Right atrium auricular region (tissue), 2 donors: ENCODE data around the gene CCDC157. TPM values are rescaled to one million over a fixed set of nuclear protein-coding genes. Genes with fewer than 3 reads are reported as not detected.

ENCODE experiments used
- DNase-seq: peaks from one replicate; pipeline ENCODE4 v3.0.0-alpha.2; 2019; ENCODE audit warnings: low spot score
- H3K27ac ChIP-seq, 2 donors: fragments of 200-600 bp; sonication (generic); 1 replicate in 1 of 2; 2 replicates in 1 of 2; pipeline ENCODE4 v1.5.1; 2016 to 2019
- H3K27me3 ChIP-seq, 2 donors: fragments of 200-600 bp; sonication (generic); one replicate each; pipeline versions ENCODE4 v1.5.1 to v1.6.0; 2017 to 2019
- H3K36me3 ChIP-seq: fragments of 200-600 bp; sonication (generic); one replicate; pipeline ENCODE4 v1.5.1; 2016
- H3K4me1 ChIP-seq, 2 donors: fragments of 200-600 bp; sonication (generic); one replicate each; pipeline versions ENCODE4 v1.5.1 to v1.6.0; 2017 to 2019
- H3K4me3 ChIP-seq, 2 donors: fragments of 200-600 bp; sonication (generic); 1 replicate in 1 of 2; 2 replicates in 1 of 2; pipeline ENCODE4 v1.5.1; 2017 to 2019; ENCODE audit warnings: mild to moderate bottlenecking in 1 of 2, moderate library complexity in 1 of 2
- H3K9me3 ChIP-seq, 2 donors: fragments of 200-600 bp; sonication (generic); one replicate each; pipeline ENCODE4 v1.5.1; 2019
- total RNA-seq, 2 donors: library from RNA; depleted of rRNA; stranded (reverse); fragments of >200 nt; gene quantifications; one replicate each; pipeline ENCODE4 v1.1.0, GENCODE V29; 2016
- TF ChIP-seq, protein P1 (sequence below), 2 donors: fragments of 200-600 bp; sonication (generic); IDR thresholded peaks; one replicate each; pipeline ENCODE4 v1.5.1; 2019; ENCODE audit warnings: antibody characterized with exemption in 2 of 2

Gene CCDC157
- total RNA-seq, 2 donors from 2014 or later = 0.26 to 0.55 TPM

GRCh38 chr22:30423959-30424533 lies 67.2 kb downstream of the CCDC157 start:
- H3K27ac ChIP-seq = peak overlapping the region; percentile 92 to 98
- no peaks in the 10 kb centered on the region for H3K36me3 ChIP-seq
- DNase-seq = peak; percentile 100
- TF ChIP-seq, protein P1, sequence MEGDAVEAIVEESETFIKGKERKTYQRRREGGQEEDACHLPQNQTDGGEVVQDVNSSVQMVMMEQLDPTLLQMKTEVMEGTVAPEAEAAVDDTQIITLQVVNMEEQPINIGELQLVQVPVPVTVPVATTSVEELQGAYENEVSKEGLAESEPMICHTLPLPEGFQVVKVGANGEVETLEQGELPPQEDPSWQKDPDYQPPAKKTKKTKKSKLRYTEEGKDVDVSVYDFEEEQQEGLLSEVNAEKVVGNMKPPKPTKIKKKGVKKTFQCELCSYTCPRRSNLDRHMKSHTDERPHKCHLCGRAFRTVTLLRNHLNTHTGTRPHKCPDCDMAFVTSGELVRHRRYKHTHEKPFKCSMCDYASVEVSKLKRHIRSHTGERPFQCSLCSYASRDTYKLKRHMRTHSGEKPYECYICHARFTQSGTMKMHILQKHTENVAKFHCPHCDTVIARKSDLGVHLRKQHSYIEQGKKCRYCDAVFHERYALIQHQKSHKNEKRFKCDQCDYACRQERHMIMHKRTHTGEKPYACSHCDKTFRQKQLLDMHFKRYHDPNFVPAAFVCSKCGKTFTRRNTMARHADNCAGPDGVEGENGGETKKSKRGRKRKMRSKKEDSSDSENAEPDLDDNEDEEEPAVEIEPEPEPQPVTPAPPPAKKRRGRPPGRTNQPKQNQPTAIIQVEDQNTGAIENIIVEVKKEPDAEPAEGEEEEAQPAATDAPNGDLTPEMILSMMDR (IDR thresholded peaks at IDR 0.05) = no peak
- no peaks in the 10 kb centered on the region for H3K27me3 ChIP-seq
- H3K4me1 ChIP-seq = peaks cover 0 to 48% of the 10 kb centered on the region in 2 donors
- H3K4me3 ChIP-seq = peak overlapping the region; percentile 39 to 71
- no peaks in the 10 kb centered on the region for H3K9me3 ChIP-seq

- Histone ChIP-seq H3K36me3 (no peaks in the 10 kb centered on the region), H3K4me3 (peak overlapping the region; percentile 39 to 76), H3K4me1 (peaks cover 0 to 48% of the 10 kb centered on the region in 2 donors), H3K27me3 (no peaks in the 10 kb centered on the region), H3K9me3 (no peaks in the 10 kb centered on the region), H3K27ac (peak overlapping the region; percentile 92 to 98)
- no peak for DNase-seq
- TF ChIP-seq, protein P1 (IDR thresholded peaks at IDR 0.05) = no peak
Observed at GRCh38 chr22:30424534-30425326, 67.9 kb downstream of the CCDC157 start.

GRCh38 chr22:30425327-30425615 lies 68.5 kb downstream of the CCDC157 start:
- no peaks in the 10 kb centered on the region for H3K27me3 ChIP-seq
- H3K36me3 ChIP-seq = no peaks in the 10 kb centered on the region
- peak overlapping the region; percentile 82 to 98 for H3K27ac ChIP-seq
- no peaks in the 10 kb centered on the region for H3K9me3 ChIP-seq
- peaks cover 0 to 48% of the 10 kb centered on the region in 2 donors for H3K4me1 ChIP-seq
- H3K4me3 ChIP-seq = peak overlapping the region; percentile 63 to 76
- TF ChIP-seq, protein P1 (IDR thresholded peaks at IDR 0.05) = no peak
- DNase-seq = no peak

DNA sequence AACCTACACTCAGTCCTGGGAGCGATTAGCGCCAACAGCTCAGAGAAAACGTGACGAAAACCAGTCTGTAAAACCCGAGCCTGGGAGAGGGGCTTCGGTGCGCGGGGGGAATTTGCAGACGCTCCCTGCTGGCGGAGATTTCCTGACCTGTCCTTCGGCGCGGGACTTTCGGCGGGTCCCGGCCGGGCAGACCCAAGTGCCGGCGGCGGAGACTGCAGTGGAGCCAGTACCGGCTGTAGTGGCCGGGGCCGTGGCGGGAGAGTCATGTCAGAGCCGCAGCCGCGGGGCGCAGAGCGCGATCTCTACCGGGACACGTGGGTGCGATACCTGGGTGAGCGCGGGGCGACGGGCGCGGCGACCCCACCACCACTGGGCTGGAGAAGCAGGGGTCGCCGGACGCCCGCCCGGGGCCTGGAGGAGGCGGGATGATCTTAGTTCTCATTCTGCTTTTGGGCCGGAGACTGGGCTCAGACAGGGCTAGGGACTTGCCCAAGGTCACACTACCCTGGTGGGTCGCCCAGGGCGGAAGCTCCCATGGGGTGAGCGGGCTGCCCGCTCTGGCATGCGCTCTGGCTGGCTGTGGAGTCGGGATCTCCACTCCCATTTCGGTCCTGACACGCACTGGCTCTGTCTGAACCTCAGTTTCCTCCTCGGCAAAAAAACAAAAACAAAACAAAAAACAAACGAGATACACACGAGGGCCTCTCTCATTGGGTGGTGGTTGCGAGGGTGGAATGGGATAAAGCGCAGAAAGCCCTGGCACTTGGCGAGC lies 69.0 kb downstream of the CCDC157 start, which contains the start of gene MTFP1:
Gene MTFP1, plus strand, starts transcription at position 153 of the 772 bp plus-strand sequence. Its CDS starts 112 bp downstream, at position 265.
- H3K27ac ChIP-seq = peak within 1 kb of the TSS; percentile 92 to 98
- DNase-seq = peak; percentile 68
- TF ChIP-seq, protein P1 (IDR thresholded peaks at IDR 0.05) = no peak
- H3K36me3 ChIP-seq = no peaks in the 10 kb centered on the region
- H3K4me3 ChIP-seq = peak within 1 kb of the TSS; percentile 63 to 76
- H3K9me3 ChIP-seq = no peaks in the 10 kb centered on the region
- H3K4me1 ChIP-seq = peaks cover 0 to 48% of the 10 kb centered on the region in 2 donors
- no peaks in the 10 kb centered on the region for H3K27me3 ChIP-seq

Other genes starting within 250 kb of the CCDC157 start
- gene LIF, start 110.2 kb upstream of the CCDC157 start, total RNA-seq = 1 to 10 TPM in 1 of 2 donors, under 1 TPM in 1; 0.79 to 8.9 TPM
- 1 to 10 TPM in 1 of 2 donors, under 1 TPM in 1; 0.63 to 1.6 TPM for gene OSM, start 90.2 kb upstream of the CCDC157 start, total RNA-seq
- gene CASTOR1, start 67.5 kb upstream of the CCDC157 start, total RNA-seq = 10 to 100 TPM in 1 of 2 donors, 1 to 10 TPM in 1; 8.1 to 12.5 TPM
- gene TBC1D10A, start 30.1 kb upstream of the CCDC157 start, total RNA-seq = 1 to 10 TPM; 5.9 to 9.3 TPM
- 10 to 100 TPM; 52.3 to 81.1 TPM for gene SF3A1, start 113 bp upstream of the CCDC157 start, total RNA-seq
- gene RNF215, start 30.4 kb downstream of the CCDC157 start, total RNA-seq = 1 to 10 TPM; 5.6 to 7.5 TPM
- 1 to 10 TPM in 1 of 2 donors, under 1 TPM in 1; 0.89 to 2.8 TPM for gene SEC14L2, start 40.0 kb downstream of the CCDC157 start, total RNA-seq
- gene MTFP1, start 68.8 kb downstream of the CCDC157 start, total RNA-seq = 10 to 100 TPM; 18.4 to 38.8 TPM
- not detected for gene SEC14L3, start 115.0 kb downstream of the CCDC157 start, total RNA-seq
- not detected for gene SEC14L4, start 148.7 kb downstream of the CCDC157 start, total RNA-seq
- gene SEC14L6, start 189.7 kb downstream of the CCDC157 start, total RNA-seq = 1 to 10 TPM in 1 of 2 donors, under 1 TPM in 1; 0.11 to 1.1 TPM
- gene GAL3ST1, start 217.7 kb downstream of the CCDC157 start, total RNA-seq = 1 to 10 TPM in 1 of 2 donors, under 1 TPM in 1; 0.33 to 1.7 TPM
- 10 to 100 TPM; 13.2 to 33.5 TPM for gene PES1, start 234.9 kb downstream of the CCDC157 start, total RNA-seq